NCI-H345 treated with DMSO at 0.1 percent for 48 hours (cell line): Measurements from ENCODE around the gene DNAJC5.
"Not testable (repeated sequence)": the region's sequence is repeated elsewhere in the genome, so short reads cannot be mapped to it uniquely, and the experiment has no call there.

Experiments
- DNase-seq: peaks from one replicate; lab custom pipeline; 2025; ENCODE audit not compliant: unreplicated experiment; lab: John Stamatoyannopoulos, UW

Gene DNAJC5

DNA sequence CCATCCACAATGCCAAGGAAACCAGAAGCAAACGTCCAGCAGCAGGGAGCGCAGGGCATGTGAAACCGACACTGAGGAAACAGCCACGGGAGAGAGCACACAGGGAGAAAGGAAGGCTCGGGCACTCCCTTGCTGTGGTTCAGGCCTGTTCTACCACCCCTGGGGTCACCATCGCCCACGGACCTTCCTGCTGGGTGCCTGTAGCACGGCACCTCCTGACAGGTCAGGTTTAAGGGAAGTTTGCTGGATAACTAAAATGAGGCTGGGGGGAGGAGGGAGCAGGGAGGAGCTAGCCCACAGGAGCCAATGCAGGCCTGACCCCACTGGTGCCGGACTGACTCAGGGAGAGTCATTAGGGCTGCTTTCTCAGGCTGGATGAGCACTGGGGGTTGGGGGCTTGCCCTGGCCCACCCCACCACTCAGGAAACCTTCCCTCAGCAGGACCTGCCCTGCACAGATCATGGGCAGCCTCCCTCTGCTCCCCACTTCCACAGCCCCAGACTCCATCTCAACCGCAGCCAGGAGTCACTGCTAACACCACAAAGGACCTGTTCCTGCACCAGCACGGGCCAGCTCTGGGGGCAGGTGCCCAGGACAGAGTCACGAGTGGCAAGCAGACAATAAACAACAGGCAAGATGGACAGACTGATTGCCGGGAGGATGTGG is 59.0 kb downstream of the DNAJC5 start:
- no peak for DNase-seq

DNA sequence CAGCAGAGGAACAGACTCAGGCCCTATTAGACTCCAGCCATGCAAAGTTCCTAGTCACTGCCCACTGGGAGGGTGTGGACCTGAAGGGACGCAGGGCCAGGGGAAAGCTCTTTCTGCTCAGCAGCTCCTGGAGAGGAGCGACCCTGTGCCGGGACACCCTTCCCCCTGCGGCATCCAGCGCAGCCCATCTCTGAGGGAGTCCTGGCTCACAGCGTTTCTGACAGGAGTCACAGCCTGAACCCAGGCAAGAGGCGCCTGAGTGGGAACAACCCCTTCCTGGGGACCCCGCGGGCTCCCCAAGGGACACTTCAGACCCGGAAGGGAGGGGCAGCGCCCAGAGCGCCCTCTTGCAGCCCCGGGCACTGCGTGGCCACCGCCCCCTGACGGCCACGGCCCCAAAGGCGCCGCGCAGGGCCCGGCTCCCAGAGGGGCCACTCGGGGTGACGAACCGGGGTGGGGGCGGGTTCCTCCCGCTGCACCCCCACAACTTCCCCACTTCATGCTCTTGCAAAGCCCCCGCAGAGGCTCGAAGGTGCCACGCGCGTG is 60.4 kb downstream of the DNAJC5 start:
- DNase-seq = no peak

DNA sequence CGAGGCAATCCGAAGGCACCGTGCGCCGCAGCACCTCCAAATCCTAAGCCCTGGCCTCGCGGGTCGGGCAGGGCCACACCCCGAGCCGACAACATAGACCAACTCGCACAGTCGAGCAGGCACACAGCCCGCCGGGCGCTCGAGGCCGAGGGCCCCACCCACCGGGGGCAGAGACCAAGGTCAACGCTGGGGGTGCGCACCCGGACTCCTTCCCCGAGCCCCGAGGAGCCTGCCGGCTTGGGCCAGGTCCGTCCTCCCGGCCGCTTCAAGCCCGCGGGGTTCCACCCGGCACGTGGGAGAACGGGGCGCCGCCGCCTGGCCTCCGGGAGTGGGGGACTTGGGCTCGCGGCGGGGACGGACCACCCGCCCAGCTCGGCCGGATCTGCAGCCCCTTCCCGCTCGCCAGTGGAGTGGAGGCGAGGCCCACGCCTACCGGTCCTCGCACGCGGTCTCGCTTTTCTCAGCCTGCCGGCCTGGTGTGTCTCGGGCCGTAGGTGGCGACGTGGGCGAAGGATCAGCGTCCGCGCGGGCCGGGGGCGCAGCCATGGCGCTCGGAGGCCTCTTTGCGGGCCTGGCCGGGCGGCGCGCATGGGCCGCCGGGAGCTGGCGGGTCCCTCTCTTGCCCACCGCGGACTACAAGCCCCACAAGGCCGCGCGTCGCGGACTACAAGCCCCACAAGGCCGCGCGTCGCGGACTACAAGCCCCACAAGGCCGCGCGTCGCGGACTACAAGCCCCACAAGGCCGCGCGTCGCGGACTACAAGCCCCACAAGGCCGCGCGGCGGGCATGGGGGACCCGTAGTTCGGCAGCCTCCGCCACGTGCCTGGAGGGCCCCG is 61.1 kb downstream of the DNAJC5 start, which contains the start of gene UCKL1:
TSS of gene UCKL1 (minus strand) at position 590 of the 837 bp plus-strand sequence. CDS start at position 546, 44 bp downstream.
- peak; percentile 89 for DNase-seq

DNA sequence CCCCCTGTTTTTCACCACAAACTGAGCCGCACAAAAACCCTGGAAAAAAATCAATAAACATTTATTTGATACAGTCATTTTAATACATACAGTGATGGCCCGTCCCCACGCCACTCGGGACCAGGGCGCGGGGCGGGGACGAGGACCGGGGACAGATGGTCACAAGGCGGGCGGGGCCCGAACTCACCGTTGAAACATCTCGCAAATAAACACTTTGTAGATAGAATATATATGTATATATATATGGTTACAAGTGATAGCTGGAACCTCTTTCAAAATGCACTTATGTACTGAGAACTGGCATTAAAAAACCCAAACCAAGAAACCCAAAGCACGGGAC is 61.7 kb downstream of the DNAJC5 start:
- DNase-seq = no peak

DNA sequence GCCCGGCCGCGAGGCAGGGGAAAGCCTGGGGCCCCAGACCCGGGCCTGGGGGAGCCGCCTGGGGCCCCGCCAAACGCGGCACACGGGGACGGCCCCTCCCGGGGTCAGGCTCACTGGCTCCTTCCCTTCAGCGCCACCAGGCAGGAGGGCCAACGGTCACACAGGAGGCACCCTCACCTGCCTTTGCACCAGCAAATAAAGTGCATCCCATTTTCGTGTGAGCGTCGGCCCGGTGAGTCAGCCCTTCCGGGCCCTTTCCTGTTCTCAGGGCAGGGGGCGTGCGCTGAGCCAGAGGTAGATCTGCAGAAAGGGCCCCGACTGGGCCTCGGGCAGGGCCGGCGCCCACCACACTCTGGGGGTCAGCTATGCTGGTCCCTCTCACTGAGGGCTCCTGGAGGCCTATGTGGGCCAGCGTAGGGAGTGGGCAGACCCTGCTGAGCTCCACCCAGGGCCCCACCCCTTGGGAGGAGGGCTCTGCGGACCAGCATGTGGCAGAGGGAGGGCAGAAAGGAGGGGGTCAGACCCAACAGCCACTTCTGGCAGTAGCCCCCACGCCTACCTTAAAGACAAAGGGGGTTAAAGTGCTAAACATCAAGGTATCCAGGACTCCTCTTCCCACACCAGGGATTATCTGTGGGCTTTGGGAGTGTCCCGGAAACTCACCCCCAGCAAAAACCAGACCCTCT is 62.2 kb downstream of the DNAJC5 start:
- DNase-seq = peak; percentile 93

DNA sequence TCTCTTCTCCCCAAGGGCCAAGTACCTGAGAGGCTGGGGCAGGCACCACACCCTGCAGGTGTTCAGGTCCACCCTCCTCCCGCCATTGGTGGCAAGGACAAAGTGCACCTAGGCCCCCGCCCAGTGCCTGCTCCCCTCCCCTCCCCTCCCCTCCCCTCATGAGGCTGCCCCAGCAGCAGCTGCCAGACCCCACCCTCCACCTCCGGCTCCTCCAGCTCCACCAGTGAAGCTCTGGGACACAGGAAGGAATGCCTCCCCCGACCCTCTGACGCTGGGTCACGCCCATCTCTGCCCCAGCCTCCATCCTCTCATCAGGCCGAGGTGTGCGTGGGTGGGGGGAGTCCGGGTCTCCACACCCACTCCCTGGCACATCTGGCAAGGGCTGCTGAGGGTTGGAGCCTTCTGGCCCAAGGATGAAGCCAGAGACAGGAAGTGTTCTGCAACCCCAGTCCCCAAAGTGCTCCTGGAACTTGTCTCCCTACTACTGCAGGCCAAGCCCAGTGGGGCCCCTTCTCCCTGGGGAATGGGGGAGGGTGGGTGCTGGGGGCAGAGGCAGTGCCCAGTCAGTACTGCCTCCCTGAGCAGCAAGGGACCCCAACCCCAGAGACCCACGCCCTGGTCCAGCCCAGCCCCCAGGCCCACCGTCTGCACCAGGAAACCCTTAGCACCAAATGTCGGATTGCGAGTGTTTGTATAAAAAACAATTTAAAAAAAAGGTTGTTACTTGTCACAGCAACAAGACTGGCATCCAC is 62.9 kb downstream of the DNAJC5 start:
- no peak for DNase-seq

DNA sequence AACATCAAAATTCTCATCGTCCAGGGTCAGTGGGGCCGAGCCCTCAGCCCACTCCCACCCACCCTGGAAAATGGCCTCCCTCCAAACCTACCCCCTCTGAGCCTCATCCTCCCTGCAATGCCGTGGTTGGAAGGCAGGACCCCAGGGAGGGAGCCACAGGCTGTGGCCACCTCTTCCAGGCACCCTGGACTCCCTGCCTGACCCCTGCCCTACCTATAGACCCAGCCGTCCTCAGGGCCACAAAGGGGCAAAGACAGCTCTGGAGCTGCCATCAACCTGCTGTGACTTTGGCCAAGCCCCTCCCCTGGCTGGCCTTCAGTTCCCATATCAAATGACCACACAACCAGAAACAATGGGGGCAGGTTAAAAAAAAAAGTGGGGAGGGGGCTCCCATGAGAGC is 63.5 kb downstream of the DNAJC5 start:
- no peak for DNase-seq

DNA sequence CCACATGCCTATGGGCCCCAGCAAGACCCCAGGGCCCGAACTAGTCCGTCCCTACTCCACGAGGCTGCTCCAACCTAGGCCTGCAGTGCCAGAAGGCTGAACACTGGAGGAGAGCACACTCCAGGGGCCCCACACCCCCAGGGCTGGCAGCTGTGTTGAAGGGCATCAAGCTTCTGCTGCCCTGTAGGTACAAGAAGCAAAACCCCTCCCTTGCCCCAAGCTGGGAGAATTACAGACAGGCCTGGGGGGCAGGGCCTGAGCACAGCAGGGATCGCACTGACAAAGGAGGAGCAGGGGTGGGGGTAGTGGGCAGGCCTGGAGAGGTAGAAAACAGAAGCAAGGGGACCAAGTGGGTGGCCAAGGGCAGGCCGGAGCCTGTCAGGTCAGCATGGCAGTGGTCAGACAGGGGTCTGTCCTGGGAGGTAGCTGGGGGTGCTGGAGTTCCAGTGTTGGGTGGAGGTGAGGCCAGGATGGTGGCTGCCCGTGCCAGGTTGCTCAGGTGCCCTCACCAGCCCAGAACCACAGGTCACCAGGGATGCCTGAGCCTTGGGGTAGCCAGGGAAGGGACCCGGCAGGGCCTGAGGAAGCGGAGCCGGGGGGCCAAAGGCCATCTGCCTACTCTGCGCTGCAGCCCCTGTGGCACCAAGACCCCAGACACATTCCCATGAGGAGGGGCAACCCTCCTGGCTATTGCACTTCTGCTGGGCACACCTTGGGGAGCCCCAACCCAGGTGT is 64.2 kb downstream of the DNAJC5 start:
- no peak for DNase-seq

DNA sequence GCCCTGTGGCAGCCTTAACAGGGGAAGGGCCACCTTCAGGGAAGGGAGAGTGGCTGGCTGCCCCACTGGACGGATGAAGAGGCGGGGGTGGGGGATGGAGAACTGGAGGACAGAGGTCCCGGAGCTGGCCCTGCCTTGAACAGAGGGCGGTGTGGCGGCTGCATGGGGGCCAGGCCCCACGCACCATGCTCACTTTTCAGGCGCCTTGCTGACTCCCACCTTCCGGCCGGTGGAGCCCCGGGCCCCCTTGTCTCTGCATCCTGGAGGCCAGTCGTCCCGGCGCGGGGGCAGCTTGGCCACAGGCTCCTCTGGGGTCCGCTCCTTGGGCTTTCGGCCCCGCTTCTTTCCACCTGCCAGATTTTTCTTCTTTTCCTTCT is 64.8 kb downstream of the DNAJC5 start:
- no peak for DNase-seq

DNA sequence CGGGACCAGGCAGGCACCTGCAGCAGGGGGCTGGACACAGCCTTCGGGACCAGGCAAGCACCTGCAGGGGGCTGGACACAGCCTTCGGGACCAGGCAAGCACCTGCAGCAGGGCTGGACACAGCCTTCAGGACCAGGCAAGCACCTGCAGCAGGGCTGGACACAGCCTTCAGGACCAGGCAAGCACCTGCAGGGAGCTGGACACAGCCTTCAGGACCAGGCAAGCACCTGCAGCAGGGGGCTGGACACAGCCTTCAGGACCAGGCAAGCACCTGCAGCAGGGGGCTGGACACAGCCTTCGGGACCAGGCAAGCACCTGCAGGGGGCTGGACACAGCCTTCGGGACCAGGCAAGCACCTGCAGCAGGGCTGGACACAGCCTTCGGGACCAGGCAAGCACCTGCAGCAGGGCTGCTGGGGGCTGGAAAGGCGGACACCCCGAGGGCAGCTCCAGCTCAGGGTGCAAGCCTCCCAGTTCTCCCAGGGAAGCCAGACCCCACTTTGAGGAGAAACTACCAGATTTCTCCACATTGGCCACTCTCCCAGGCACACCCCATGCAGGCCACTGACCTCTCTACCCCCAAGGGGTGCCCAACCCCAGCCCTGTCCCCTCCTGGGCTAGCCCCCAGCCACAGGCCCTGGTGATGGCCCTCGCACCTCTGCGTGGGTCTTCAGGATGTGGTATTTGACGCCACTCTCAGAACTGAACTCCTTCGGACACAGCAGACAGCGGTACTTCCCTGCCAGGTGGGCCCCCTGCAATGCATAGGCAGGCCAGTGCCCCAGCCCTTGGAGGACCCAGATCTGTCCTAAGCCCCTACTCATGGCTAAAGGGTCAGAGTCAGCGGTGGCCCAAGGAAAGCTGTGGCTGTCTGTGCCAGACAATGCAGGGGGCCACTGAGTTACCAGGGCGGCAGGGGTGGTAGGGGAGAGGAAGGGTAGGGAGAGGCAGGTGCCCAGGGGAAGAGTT is 66.0 kb downstream of the DNAJC5 start:
- not testable (repeated sequence) for DNase-seq

DNA sequence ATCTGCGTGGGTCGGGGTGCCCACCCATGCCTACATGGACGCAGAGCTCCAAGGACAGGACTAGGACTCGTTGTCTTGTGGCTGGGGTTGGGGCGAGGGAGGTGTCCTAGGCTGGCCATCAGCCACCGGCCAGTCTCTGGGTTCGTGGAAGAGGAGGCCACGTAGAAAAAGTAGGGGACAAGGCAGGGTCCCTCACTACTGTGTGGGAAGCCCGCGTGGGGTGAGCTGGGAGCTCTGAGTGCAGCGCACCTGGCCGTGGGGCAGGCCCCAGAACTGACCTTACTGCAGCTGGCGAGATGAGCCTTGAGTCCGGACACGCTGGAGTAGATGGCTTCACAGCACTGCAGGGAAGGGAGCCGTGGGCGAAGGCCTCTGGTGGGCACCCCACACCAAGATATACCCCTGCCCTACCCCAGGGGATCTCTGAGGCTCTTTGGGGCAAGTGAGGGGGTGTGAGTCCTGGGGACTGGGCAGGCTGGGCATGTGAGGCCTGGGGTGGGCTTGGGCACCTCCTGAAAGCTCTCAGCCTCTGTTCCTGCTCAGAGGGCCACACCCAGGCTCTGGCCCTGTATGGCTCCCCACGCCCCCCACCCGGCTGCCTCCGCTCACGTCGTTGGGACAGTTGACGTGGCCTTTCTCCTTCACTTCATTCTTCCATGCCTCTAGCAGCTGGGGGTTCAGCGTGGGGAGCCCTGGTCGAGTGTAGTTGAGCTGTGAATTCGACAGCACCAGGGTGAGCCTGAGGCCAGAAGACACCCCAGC is 66.9 kb downstream of the DNAJC5 start:
- no peak for DNase-seq

DNA sequence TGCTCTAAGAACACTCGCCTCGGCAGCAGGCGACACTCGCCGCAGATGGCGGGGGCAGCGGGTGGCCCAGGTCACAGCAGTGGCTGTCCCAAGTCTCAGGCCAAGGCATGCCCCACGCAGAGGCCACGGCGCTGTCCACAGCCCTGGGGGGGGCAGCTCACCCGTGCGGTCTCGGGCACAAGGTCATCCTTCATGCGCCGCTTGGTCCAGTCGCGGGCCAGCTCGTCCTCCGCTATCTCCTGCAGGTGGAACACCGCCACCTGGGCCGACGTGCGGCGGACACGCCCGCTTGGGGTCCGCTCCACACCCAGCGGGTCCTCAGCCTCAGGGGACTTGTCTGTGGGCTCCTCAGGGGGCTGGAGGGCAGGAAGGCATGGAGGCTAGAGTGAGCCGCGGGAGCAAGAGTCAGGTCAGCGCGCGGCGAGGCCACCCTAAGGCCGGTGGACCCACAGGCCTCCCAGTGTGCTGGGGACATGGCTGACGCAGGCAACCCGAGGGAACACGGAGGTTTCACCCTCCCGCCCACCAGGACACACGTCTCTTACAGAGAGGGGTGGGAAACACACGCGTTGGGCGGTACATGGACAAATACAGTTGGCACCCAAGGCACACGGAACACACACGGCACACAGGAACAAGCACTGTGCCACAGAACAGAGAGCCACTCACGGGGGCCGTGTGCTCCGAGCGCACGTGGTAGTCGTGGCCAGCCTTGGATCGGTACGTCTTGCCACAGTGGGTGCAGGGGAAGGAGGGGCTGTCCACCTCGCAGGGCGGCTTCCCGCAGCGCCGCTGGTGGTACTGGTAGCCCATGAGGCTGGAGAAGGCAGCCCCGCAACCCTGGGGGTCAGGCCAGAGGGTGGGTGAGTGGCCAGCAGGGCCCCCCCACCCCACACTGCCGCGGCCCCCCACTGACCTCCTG is 67.8 kb downstream of the DNAJC5 start:
- DNase-seq = no peak

DNA sequence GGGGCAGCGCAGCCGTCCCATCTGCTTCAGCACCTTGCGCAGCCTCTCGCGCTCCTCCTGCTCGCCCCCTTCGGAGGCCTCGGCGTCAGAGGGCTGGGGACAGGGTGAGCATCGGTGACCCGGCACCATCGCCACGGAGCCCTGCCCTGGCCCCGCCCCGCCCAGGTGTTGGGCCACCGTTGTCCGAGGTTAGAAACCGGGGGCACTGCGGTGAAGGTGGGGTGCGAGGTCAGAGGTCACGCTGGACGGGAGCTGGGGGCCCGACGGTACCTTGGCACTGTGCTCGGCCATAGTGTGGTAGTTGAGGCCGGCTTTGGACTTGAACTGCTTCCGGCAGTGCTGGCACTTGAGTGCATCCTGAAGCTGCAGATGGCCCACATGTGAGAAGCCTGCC is 68.4 kb downstream of the DNAJC5 start:
- no peak for DNase-seq

DNA sequence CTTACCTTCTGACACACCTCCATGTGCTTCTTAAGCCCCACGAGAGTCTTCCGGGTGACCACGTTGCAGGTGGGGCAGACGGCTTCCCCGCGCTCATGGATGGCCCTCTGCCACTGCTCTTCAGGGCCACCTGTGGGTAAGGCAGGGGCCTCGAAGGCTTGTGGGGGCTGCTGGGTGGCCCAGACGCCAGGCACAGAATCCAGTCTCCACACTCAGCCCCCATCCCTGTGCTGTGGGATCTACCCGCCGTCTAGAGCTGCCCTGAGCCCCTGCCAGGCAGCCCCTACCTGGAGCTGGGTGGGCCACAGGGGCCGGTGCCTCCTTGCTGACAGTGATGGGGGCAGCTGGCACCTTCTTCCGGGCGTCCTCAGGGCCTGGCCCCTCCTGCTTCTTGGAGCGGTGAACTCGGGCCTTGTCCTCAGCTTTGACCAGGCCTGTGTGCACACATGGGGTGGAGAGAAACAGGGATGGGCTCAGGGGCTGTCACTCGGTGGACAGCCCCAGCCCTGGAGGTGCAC is 68.9 kb downstream of the DNAJC5 start:
- no peak for DNase-seq

DNA sequence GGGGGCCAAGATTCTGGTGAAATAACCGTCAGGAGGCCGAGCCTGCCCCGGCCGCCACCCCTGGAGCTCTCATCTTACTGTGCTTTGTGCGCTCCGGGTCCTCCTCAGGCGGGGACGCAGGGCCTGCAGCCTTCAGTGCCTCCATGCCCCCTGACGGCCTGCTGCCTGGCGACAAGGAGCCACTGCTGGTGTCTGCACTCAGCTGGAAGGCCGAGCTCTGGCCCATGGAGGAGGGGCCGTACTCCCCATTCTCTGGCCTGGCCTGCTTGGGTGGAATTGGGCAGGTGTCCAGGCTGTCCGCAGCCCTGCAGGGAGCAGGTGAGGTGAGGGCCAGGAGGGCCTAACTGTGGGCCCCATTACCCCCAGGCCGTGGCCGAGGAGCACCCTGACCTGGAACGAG is 69.5 kb downstream of the DNAJC5 start:
- DNase-seq = no peak

DNA sequence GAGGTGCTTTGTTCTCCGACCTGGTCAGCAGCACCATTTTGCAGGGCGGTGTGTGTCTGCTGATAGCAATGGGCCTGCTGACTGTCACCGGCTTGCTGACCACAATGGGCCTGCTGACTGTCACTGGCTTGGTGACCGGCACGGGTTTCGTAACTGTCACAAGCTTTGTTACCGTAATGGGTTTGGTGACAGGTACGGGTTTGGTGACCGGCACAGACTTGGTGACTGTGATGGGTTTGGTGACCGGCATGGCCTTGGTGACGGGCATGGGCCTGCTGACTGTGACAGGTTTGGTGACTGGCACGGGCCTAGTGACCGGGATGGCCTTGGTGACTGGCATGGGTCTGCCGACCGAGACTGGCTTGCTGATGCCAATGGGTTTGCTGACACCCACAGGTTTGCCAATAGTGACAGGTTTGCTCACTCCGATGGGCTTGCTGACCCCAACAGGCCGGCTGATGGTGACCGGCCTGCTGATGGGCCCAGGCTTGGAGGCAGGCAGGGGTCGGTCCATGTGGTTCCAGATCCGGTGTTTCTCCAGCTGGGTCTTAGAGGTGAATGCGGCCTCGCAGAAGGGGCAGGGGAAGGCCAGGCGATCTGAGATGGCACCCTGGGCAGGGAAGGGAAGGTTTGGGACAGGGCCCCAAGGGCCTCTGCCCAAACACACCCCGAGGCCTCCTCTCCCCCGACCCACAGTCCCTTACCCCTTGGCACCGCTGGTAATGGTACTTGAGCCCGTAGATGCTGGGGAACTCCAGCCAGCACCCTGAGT is 71.4 kb downstream of the DNAJC5 start:
- DNase-seq = no peak

DNA sequence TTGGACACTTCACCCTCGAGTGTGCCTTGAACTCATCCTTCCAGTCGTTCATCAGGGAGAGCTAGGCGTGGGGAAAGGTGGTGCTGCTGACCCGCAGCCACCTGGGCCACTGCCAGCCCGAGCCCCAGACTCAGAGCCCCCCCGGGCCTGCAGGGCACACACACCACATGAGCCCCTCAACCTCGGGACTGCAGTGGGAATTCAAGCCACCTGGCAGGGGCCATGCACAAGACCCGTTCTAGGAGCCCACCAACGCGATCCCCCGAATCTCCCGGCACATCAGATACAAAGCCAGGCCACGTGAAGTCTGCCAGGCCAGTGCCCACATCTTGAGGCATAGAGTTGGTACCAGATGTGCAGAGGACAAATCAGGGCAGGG is 72.0 kb downstream of the DNAJC5 start:
- DNase-seq = no peak
